GM12873 (cell line): ENCODE data around the gene PRRX2.

Source experiments
- TF ChIP-seq, protein P1 (sequence below): IDR thresholded peaks from 2 replicates; pipeline ENCODE4 v1.5.1; 2012; ENCODE audit warnings: low read depth, mild to moderate bottlenecking, moderate library complexity, low read length, control low read depth; ENCODE audit not compliant: insufficient read depth; ENCODE audit errors: missing control alignments

PRRX2 gene

GRCh38 chr9:129685933-129686259 is 20.4 kb downstream of the PRRX2 start:
- TF ChIP-seq, protein P1, sequence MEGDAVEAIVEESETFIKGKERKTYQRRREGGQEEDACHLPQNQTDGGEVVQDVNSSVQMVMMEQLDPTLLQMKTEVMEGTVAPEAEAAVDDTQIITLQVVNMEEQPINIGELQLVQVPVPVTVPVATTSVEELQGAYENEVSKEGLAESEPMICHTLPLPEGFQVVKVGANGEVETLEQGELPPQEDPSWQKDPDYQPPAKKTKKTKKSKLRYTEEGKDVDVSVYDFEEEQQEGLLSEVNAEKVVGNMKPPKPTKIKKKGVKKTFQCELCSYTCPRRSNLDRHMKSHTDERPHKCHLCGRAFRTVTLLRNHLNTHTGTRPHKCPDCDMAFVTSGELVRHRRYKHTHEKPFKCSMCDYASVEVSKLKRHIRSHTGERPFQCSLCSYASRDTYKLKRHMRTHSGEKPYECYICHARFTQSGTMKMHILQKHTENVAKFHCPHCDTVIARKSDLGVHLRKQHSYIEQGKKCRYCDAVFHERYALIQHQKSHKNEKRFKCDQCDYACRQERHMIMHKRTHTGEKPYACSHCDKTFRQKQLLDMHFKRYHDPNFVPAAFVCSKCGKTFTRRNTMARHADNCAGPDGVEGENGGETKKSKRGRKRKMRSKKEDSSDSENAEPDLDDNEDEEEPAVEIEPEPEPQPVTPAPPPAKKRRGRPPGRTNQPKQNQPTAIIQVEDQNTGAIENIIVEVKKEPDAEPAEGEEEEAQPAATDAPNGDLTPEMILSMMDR: no peak

DNA sequence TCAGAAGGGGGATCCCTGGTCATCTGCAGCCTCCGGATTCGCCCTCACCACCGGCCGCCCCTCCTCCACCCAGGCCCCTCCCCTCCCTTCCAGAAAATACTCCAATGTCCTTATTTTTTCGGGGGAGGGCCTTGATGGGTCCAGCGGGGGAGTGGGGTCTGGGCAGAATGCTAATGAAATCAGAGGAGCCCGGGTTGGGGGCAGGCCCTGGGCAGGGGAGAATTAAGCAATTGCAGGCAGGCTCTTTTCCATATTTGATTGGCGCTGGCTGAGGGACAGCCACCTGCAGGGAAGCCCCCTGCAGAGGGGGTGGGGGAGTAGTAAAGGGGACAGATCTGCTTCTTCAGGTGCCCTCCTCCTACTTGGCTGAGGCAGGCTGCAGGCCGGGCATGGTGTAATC is 21.3 kb downstream of the PRRX2 start:
- TF ChIP-seq, protein P1: no peak

DNA sequence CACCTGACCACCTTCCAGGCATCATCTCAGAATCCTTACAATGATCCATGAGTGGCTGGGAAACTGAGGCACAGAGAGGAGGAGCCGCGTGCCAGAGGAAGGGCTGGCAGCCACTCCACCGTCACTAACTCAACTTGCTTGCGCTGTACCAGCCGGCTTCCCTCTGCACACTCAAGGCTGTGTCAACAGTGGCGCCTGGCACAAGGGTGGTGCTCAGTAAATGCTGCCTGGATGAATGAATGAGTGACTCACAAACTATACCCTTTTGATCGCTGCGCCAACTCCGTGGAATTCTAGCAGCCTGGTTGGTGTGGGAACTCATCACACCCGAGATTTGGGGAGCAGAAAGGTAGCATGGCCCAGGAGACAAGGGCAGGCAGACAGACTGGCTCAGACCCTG is 21.9 kb downstream of the PRRX2 start:
- TF ChIP-seq, protein P1: no peak

GRCh38 chr9:129688285-129689043 is 23.0 kb downstream of the PRRX2 start:
- TF ChIP-seq, protein P1: no peak

- TF ChIP-seq, protein P1: no peak
Observed at GRCh38 chr9:129692534-129692933, 27.1 kb downstream of the PRRX2 start.

DNA sequence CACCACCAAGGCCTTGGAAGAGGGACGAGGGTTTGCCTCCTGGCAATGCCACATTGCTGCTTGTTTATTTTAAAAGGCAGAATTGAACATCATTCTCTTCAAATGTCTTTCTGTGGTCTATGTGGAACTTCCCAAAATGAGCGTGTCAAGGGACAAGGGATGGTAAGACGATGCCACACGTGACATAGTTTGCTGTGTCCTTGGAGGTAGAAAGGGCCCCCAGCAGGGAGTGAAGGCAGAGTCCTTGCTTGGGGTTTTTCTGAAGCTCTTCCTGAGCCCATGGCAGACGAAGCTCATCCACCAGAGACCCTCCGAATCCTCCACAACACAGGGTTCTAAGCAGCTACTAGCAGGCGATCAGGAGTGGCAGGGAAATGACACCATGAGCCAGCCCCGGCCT is 28.3 kb downstream of the PRRX2 start:
- TF ChIP-seq, protein P1: no peak

DNA sequence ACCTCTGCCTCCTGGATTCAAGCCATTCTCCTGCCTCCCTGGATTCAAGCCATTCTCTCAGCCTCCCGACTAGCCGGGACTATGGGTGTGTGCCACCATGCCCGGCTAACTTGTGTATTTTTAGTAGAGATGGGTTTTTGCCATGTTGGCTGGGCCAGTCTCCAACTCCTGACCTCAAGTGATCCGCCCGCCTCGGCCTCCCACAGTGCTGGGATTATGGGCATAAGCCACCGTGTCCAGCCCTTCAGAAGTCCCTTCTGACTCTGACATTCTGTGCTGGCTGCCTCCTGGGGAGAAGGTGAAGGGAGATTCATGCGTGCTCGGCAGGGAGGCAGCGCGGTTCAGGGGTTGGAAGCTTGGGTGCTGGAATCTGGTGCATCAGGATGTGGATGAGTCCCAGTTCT is 28.8 kb downstream of the PRRX2 start:
- TF ChIP-seq, protein P1: no peak

DNA sequence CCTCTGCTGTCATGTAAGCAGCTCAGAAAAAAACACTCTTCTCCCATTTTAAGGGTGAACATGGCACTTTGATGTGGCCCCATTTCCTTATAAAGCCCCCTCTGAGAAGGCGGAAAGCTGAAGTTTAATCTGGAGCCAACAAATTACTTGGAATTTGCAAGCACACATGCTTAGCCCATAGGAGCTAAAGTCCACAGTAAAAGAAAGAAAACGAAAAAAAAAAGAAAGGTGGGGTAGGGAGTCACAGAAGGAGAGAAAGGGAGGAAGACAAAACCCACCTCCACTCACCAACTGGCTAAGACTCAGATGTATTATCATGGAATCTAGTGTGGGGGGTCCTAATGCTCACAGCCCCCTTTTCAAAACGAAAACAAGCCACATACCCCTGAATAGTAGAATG is 30.4 kb downstream of the PRRX2 start:
- TF ChIP-seq, protein P1: no peak
